ENCODE results near the gene GOLGA8K.
"Not testable (repeated sequence)": the region's sequence is repeated elsewhere in the genome, so short reads cannot be mapped to it uniquely, and the experiment has no call there.

DNA sequence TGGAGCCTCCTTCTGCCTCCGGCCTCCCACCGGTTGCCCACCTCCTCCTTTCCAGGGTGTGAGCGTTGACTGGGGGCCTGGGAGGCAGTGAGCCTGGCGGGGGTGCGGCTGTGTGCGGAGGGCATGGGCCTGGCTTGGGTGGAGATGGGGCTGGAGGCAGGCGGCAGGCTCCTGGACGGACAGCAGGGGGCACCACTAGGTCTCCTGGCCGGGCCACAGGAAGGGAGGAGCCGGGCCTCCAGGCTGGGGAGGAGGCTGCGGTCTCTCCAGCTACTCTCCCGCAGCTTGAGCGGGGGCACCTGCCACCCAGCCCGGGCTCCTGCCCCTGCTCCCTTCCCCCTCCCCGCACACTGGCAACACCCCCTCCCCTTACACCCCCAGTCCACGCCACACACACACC lies 38.1 kb downstream of the GOLGA8K start:
- TF ChIP-seq, protein P1, sequence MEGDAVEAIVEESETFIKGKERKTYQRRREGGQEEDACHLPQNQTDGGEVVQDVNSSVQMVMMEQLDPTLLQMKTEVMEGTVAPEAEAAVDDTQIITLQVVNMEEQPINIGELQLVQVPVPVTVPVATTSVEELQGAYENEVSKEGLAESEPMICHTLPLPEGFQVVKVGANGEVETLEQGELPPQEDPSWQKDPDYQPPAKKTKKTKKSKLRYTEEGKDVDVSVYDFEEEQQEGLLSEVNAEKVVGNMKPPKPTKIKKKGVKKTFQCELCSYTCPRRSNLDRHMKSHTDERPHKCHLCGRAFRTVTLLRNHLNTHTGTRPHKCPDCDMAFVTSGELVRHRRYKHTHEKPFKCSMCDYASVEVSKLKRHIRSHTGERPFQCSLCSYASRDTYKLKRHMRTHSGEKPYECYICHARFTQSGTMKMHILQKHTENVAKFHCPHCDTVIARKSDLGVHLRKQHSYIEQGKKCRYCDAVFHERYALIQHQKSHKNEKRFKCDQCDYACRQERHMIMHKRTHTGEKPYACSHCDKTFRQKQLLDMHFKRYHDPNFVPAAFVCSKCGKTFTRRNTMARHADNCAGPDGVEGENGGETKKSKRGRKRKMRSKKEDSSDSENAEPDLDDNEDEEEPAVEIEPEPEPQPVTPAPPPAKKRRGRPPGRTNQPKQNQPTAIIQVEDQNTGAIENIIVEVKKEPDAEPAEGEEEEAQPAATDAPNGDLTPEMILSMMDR (conservative IDR thresholded peaks at IDR 0.05; ENCODE audit: low read depth, low read length) = not testable (repeated sequence)
- not testable (repeated sequence) for TF ChIP-seq EZH2 (IDR thresholded peaks at IDR 0.05; ENCODE audit: low read length, unreplicated experiment)

Measured in PC-3 (cell line).